ENCODE data around the gene ENKUR.
"Not testable (repeated sequence)": the region's sequence is repeated elsewhere in the genome, so short reads cannot be mapped to it uniquely, and the experiment has no call there.

ENKUR gene

GRCh38 chr10:24969841-24970281, 46.1 kb downstream of the ENKUR start:
- no peak for TF ChIP-seq CTCF (IDR thresholded peaks at IDR 0.05; ENCODE audit: insufficient read depth, low read depth, low read length, missing control alignments)
- no peak overlapping the region for H3K4me3 ChIP-seq (ENCODE audit: low read depth, low read length)
- no peak for DNase-seq (ENCODE audit: low read depth)

- not testable (repeated sequence) for H3K4me3 ChIP-seq (ENCODE audit: low read depth, low read length); DNase-seq (ENCODE audit: low read depth)
Measured at GRCh38 chr10:24968951-24969350, 47.0 kb downstream of the ENKUR start.

GRCh38 chr10:24968349-24968748, 47.6 kb downstream of the ENKUR start:
- H3K4me3 ChIP-seq (ENCODE audit: low read depth, low read length) = no peak overlapping the region
- no peak for TF ChIP-seq CTCF (IDR thresholded peaks at IDR 0.05; ENCODE audit: insufficient read depth, low read depth, low read length, missing control alignments)
- no peak for DNase-seq (ENCODE audit: low read depth)

GRCh38 chr10:24966962-24967481, 48.9 kb downstream of the ENKUR start:
- no peak for DNase-seq (ENCODE audit: low read depth)
- TF ChIP-seq CTCF (IDR thresholded peaks at IDR 0.05; ENCODE audit: insufficient read depth, low read depth, low read length, missing control alignments) = no peak
- H3K4me3 ChIP-seq (ENCODE audit: low read depth, low read length) = no peak overlapping the region

GRCh38 chr10:24965051-24965450, 50.9 kb downstream of the ENKUR start:
- DNase-seq (ENCODE audit: low read depth) = no peak
- H3K4me3 ChIP-seq (ENCODE audit: low read depth, low read length) = no peak overlapping the region
- no peak for TF ChIP-seq CTCF (IDR thresholded peaks at IDR 0.05; ENCODE audit: insufficient read depth, low read depth, low read length, missing control alignments)

- no peak overlapping the region for H3K4me3 ChIP-seq (ENCODE audit: low read depth, low read length)
- DNase-seq (ENCODE audit: low read depth) = no peak
- TF ChIP-seq CTCF (IDR thresholded peaks at IDR 0.05; ENCODE audit: insufficient read depth, low read depth, low read length, missing control alignments) = no peak
Measured at GRCh38 chr10:24963521-24964041, 52.4 kb downstream of the ENKUR start.

- DNase-seq (ENCODE audit: low read depth) = no peak
- no peak overlapping the region for H3K4me3 ChIP-seq (ENCODE audit: low read depth, low read length)
- no peak for TF ChIP-seq CTCF (IDR thresholded peaks at IDR 0.05; ENCODE audit: insufficient read depth, low read depth, low read length, missing control alignments)
Measured at GRCh38 chr10:24962995-24963394, 53.0 kb downstream of the ENKUR start.

All from GM12865 (cell line).